Measurements from ENCODE around the gene SPIRE2.

The SPIRE2 gene

GRCh38 chr16:89909777-89910716 is 81.8 kb downstream of the SPIRE2 start:
- peak; percentile 74 for DNase-seq
- no peak overlapping the region for H4K8ac ChIP-seq (ENCODE audit: low read length)
- H3K9ac ChIP-seq (ENCODE audit: low read length), result no peak overlapping the region
- no peak overlapping the region for H3K4me3 ChIP-seq (ENCODE audit: insufficient read depth in 1 of 2, low read depth in 1 of 2, low read length in 2 of 2)
- no peak overlapping the region for H2BK120ac ChIP-seq (ENCODE audit: low read depth, low read length)
- no peak overlapping the region for H4K91ac ChIP-seq (ENCODE audit: low read length)
- no peak overlapping the region for H3K4me2 ChIP-seq (ENCODE audit: low read length, poor library complexity, severe bottlenecking)
- no peak overlapping the region for H2BK12ac ChIP-seq (ENCODE audit: low read length in 2 of 2)
- H3K18ac ChIP-seq (ENCODE audit: low read depth in 1 of 2, low read length in 2 of 2), result no peak overlapping the region
- H2AFZ ChIP-seq (ENCODE audit: low read depth, low read length), result no peak overlapping the region
- no peaks in the 10 kb centered on the region for H3K27me3 ChIP-seq (ENCODE audit: control insufficient read depth in 1 of 2, insufficient read depth in 1 of 2, low read length in 2 of 2)
- no peak overlapping the region for H2BK15ac ChIP-seq (ENCODE audit: low read depth, poor library complexity, severe bottlenecking)
- no peak overlapping the region for H2BK5ac ChIP-seq (ENCODE audit: low read depth, low read length, poor library complexity, severe bottlenecking)
- H3K79me1 ChIP-seq (replicated peaks; ENCODE audit: low read length, poor library complexity, severe bottlenecking), result peaks cover 13% of the 10 kb centered on the region
- H3K9me3 ChIP-seq (ENCODE audit: control insufficient read depth, low read length), result no peaks in the 10 kb centered on the region
- H3K23ac ChIP-seq (ENCODE audit: low read length in 2 of 2), result no peak overlapping the region
- H3K14ac ChIP-seq (ENCODE audit: low read length in 2 of 2), result no peak overlapping the region
- H3K4ac ChIP-seq (ENCODE audit: low read depth in 1 of 2, low read length in 2 of 2), result no peak overlapping the region
- peaks cover 5% of the 10 kb centered on the region for H3K4me1 ChIP-seq (ENCODE audit: control insufficient read depth, insufficient read depth, low read depth, low read length)
- no peak overlapping the region for H2AK5ac ChIP-seq (ENCODE audit: low read length, severe bottlenecking)
- 75% methylated on average over 47 of the region's 47 CpGs for WGBS
- no peak overlapping the region for H3K27ac ChIP-seq (ENCODE audit: low read length, poor library complexity, severe bottlenecking)
- H3K36me3 ChIP-seq (ENCODE audit: control insufficient read depth in 1 of 2, insufficient read depth in 2 of 2, low read depth in 1 of 2, low read length in 2 of 2), result peaks cover 73 to 86% of the 10 kb centered on the region in 2 experiments

GRCh38 chr16:89910717-89911354 is 82.6 kb downstream of the SPIRE2 start:
- no peak overlapping the region for H3K27ac ChIP-seq (ENCODE audit: low read length, poor library complexity, severe bottlenecking)
- no peaks in the 10 kb centered on the region for H3K27me3 ChIP-seq (ENCODE audit: control insufficient read depth in 1 of 2, insufficient read depth in 1 of 2, low read length in 2 of 2)
- peaks cover 6% of the 10 kb centered on the region for H3K4me1 ChIP-seq (ENCODE audit: control insufficient read depth, insufficient read depth, low read depth, low read length)
- no peak overlapping the region for H3K4me2 ChIP-seq (ENCODE audit: low read length, poor library complexity, severe bottlenecking)
- no peak for DNase-seq
- H2AK5ac ChIP-seq (ENCODE audit: low read length, severe bottlenecking), result no peak overlapping the region
- H4K91ac ChIP-seq (ENCODE audit: low read length), result no peak overlapping the region
- no peak overlapping the region for H3K9ac ChIP-seq (ENCODE audit: low read length)
- H3K4me3 ChIP-seq (ENCODE audit: insufficient read depth in 1 of 2, low read depth in 1 of 2, low read length in 2 of 2), result no peak overlapping the region
- 95% methylated on average over 22 of the region's 27 CpGs for WGBS
- H3K36me3 ChIP-seq (ENCODE audit: control insufficient read depth in 1 of 2, insufficient read depth in 2 of 2, low read depth in 1 of 2, low read length in 2 of 2), result peaks cover 65 to 78% of the 10 kb centered on the region in 2 experiments
- H2BK15ac ChIP-seq (ENCODE audit: low read depth, poor library complexity, severe bottlenecking), result no peak overlapping the region
- H2BK12ac ChIP-seq (ENCODE audit: low read length in 2 of 2), result no peak overlapping the region
- no peaks in the 10 kb centered on the region for H3K9me3 ChIP-seq (ENCODE audit: control insufficient read depth, low read length)
- H3K18ac ChIP-seq (ENCODE audit: low read depth in 1 of 2, low read length in 2 of 2), result no peak overlapping the region
- no peak overlapping the region for H2BK120ac ChIP-seq (ENCODE audit: low read depth, low read length)
- H4K8ac ChIP-seq (ENCODE audit: low read length), result no peak overlapping the region
- no peak overlapping the region for H3K23ac ChIP-seq (ENCODE audit: low read length in 2 of 2)
- no peak overlapping the region for H3K4ac ChIP-seq (ENCODE audit: low read depth in 1 of 2, low read length in 2 of 2)
- H3K79me1 ChIP-seq (replicated peaks; ENCODE audit: low read length, poor library complexity, severe bottlenecking), result peaks cover 13% of the 10 kb centered on the region
- no peak overlapping the region for H2BK5ac ChIP-seq (ENCODE audit: low read depth, low read length, poor library complexity, severe bottlenecking)
- no peak overlapping the region for H3K14ac ChIP-seq (ENCODE audit: low read length in 2 of 2)
- no peak overlapping the region for H2AFZ ChIP-seq (ENCODE audit: low read depth, low read length)

- Histone ChIP-seq H3K4me1 (ENCODE audit: control insufficient read depth, insufficient read depth, low read depth, low read length) (peaks cover 8% of the 10 kb centered on the region), H2AK5ac (ENCODE audit: low read length, severe bottlenecking) (no peak overlapping the region), H2BK5ac (ENCODE audit: low read depth, low read length, poor library complexity, severe bottlenecking) (no peak overlapping the region), H3K36me3 (ENCODE audit: control insufficient read depth in 1 of 2, insufficient read depth in 2 of 2, low read depth in 1 of 2, low read length in 2 of 2) (peaks cover 60 to 73% of the 10 kb centered on the region in 2 experiments), H3K4me2 (ENCODE audit: low read length, poor library complexity, severe bottlenecking) (no peak overlapping the region), H3K79me1 (replicated peaks; ENCODE audit: low read length, poor library complexity, severe bottlenecking) (peaks cover 13% of the 10 kb centered on the region), H3K27ac (ENCODE audit: low read length, poor library complexity, severe bottlenecking) (no peak overlapping the region), H3K27me3 (ENCODE audit: control insufficient read depth in 1 of 2, insufficient read depth in 1 of 2, low read length in 2 of 2) (no peaks in the 10 kb centered on the region), H2BK15ac (ENCODE audit: low read depth, poor library complexity, severe bottlenecking) (no peak overlapping the region), H3K4me3 (ENCODE audit: insufficient read depth in 1 of 2, low read depth in 1 of 2, low read length in 2 of 2) (no peak overlapping the region), H3K4ac (ENCODE audit: low read depth in 1 of 2, low read length in 2 of 2) (no peak overlapping the region), H4K91ac (ENCODE audit: low read length) (no peak overlapping the region), H3K14ac (ENCODE audit: low read length in 2 of 2) (no peak overlapping the region), H3K9ac (ENCODE audit: low read length) (no peak overlapping the region), H3K23ac (ENCODE audit: low read length in 2 of 2) (no peak overlapping the region), H2AFZ (ENCODE audit: low read depth, low read length) (no peak overlapping the region), H2BK120ac (ENCODE audit: low read depth, low read length) (no peak overlapping the region), H3K9me3 (ENCODE audit: control insufficient read depth, low read length) (no peaks in the 10 kb centered on the region), H3K18ac (ENCODE audit: low read depth in 1 of 2, low read length in 2 of 2) (no peak overlapping the region), H4K8ac (ENCODE audit: low read length) (no peak overlapping the region), H2BK12ac (ENCODE audit: low read length in 2 of 2) (no peak overlapping the region)
- DNase-seq, result no peak
- WGBS, result 94% methylated on average over 14 of the region's 14 CpGs
These were observed 83.1 kb downstream of the SPIRE2 start for GRCh38 chr16:89911375-89911774.

- 97% methylated on average over 13 of the region's 13 CpGs for WGBS
These were observed 83.9 kb downstream of the SPIRE2 start for GRCh38 chr16:89912143-89912542.

More at GRCh38 chr16:89912143-89912542, 83.9 kb downstream of the SPIRE2 start:
- no peaks in the 10 kb centered on the region for H3K27me3 ChIP-seq (ENCODE audit: control insufficient read depth in 1 of 2, insufficient read depth in 1 of 2, low read length in 2 of 2)
- no peak overlapping the region for H2BK15ac ChIP-seq (ENCODE audit: low read depth, poor library complexity, severe bottlenecking)
- no peak overlapping the region for H2BK5ac ChIP-seq (ENCODE audit: low read depth, low read length, poor library complexity, severe bottlenecking)
- no peak overlapping the region for H3K23ac ChIP-seq (ENCODE audit: low read length in 2 of 2)
- H3K4me2 ChIP-seq (ENCODE audit: low read length, poor library complexity, severe bottlenecking), result no peak overlapping the region
- no peak overlapping the region for H4K8ac ChIP-seq (ENCODE audit: low read length)
- no peak overlapping the region for H3K9ac ChIP-seq (ENCODE audit: low read length)
- no peak for DNase-seq
- no peak overlapping the region for H3K4ac ChIP-seq (ENCODE audit: low read depth in 1 of 2, low read length in 2 of 2)
- peaks cover 8% of the 10 kb centered on the region for H3K4me1 ChIP-seq (ENCODE audit: control insufficient read depth, insufficient read depth, low read depth, low read length)
- no peaks in the 10 kb centered on the region for H3K9me3 ChIP-seq (ENCODE audit: control insufficient read depth, low read length)
- H3K27ac ChIP-seq (ENCODE audit: low read length, poor library complexity, severe bottlenecking), result no peak overlapping the region
- peaks cover 52 to 65% of the 10 kb centered on the region in 2 experiments for H3K36me3 ChIP-seq (ENCODE audit: control insufficient read depth in 1 of 2, insufficient read depth in 2 of 2, low read depth in 1 of 2, low read length in 2 of 2)
- no peak overlapping the region for H2BK12ac ChIP-seq (ENCODE audit: low read length in 2 of 2)
- H2BK120ac ChIP-seq (ENCODE audit: low read depth, low read length), result no peak overlapping the region
- H3K79me1 ChIP-seq (replicated peaks; ENCODE audit: low read length, poor library complexity, severe bottlenecking), result peaks cover 13% of the 10 kb centered on the region
- no peak overlapping the region for H2AK5ac ChIP-seq (ENCODE audit: low read length, severe bottlenecking)
- no peak overlapping the region for H2AFZ ChIP-seq (ENCODE audit: low read depth, low read length)
- H3K4me3 ChIP-seq (ENCODE audit: insufficient read depth in 1 of 2, low read depth in 1 of 2, low read length in 2 of 2), result no peak overlapping the region
- no peak overlapping the region for H3K14ac ChIP-seq (ENCODE audit: low read length in 2 of 2)
- H3K18ac ChIP-seq (ENCODE audit: low read depth in 1 of 2, low read length in 2 of 2), result no peak overlapping the region
- peak overlapping the region; percentile 5 for H4K91ac ChIP-seq (ENCODE audit: low read length)
